ENCODE data around the gene PIK3IP1. TPM values are rescaled to one million over a fixed set of nuclear protein-coding genes. Genes with fewer than 3 reads are reported as not detected.

PIK3IP1 gene
- total and polyA plus RNA-seq, 10 donors, result 36.1 to 152 (median 97.8) TPM

DNA sequence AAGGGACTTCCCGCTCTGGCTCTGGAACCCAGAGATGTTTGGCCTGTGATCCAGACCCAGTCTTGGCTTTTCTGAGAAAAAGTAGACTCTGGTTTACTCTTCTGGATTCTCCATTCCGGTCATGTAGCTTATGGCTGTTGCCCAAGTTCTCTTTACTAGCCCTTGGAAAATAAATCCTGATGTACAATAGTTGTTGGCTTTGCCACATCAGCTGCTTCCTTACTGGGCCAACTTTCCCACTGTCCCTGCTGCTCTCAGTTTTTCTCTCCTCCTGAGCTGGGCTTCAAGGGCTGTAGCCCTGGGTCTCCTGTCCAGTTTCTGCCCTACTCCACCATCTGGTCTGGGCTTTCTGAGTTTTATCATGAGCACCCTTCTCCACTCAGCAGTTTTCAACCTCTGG is 41.4 kb upstream of the PIK3IP1 start:
- 89 to 92% (median 90%) methylated on average over 2 of the region's 2 CpGs for WGBS, 5 donors
- intact Hi-C loops (cut with DNase I; ENCODE audit: low total_unique reads), result no loop called here
- Histone ChIP-seq H3K36me3 (peaks cover 0 to 100% (median 90%) of the 10 kb centered on the region in 6 donors), H3K9me3 (no peaks in the 10 kb centered on the region), H3K27ac (no peak overlapping the region), H3K27me3 (replicated peaks in 1 of 7) (no peaks in the 10 kb centered on the region), H3K4me3 (no peak overlapping the region), H3K4me1 (peaks cover 0 to 30% (median 2%) of the 10 kb centered on the region in 6 donors)
- TF ChIP-seq, protein P1, sequence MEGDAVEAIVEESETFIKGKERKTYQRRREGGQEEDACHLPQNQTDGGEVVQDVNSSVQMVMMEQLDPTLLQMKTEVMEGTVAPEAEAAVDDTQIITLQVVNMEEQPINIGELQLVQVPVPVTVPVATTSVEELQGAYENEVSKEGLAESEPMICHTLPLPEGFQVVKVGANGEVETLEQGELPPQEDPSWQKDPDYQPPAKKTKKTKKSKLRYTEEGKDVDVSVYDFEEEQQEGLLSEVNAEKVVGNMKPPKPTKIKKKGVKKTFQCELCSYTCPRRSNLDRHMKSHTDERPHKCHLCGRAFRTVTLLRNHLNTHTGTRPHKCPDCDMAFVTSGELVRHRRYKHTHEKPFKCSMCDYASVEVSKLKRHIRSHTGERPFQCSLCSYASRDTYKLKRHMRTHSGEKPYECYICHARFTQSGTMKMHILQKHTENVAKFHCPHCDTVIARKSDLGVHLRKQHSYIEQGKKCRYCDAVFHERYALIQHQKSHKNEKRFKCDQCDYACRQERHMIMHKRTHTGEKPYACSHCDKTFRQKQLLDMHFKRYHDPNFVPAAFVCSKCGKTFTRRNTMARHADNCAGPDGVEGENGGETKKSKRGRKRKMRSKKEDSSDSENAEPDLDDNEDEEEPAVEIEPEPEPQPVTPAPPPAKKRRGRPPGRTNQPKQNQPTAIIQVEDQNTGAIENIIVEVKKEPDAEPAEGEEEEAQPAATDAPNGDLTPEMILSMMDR (IDR thresholded peaks at IDR 0.05 in 8 of 11, conservative IDR thresholded peaks at IDR 0.05 in 3 of 11), result no peak
- no peak for TF ChIP-seq POLR2A (IDR thresholded peaks at IDR 0.05)
- TF ChIP-seq POLR2AphosphoS5 (IDR thresholded peaks at IDR 0.05), result no peak
- no peak for DNase-seq

- no peaks in the 10 kb centered on the region for H3K9me3 ChIP-seq
- H3K4me1 ChIP-seq, result peaks cover 0 to 22% (median 0%) of the 10 kb centered on the region in 6 donors
- no peak for TF ChIP-seq POLR2AphosphoS5 (IDR thresholded peaks at IDR 0.05)
- TF ChIP-seq, protein P1 (IDR thresholded peaks at IDR 0.05 in 8 of 11, conservative IDR thresholded peaks at IDR 0.05 in 3 of 11), result no peak
- no peak for TF ChIP-seq POLR2A (IDR thresholded peaks at IDR 0.05)
- H3K27ac ChIP-seq, result no peak overlapping the region
- no peak for DNase-seq
- intact Hi-C loops (cut with DNase I; ENCODE audit: low total_unique reads), result no loop called here
- H3K4me3 ChIP-seq, result no peak overlapping the region
- peaks cover 0 to 100% (median 92%) of the 10 kb centered on the region in 6 donors for H3K36me3 ChIP-seq
- H3K27me3 ChIP-seq (replicated peaks in 1 of 7), result no peaks in the 10 kb centered on the region
- whole genome bisulfite sequencing, 5 donors, result 68 to 89% (median 77%) methylated on average over 1 of the region's 1 CpG
Observed at GRCh38 chr22:31332886-31333285, 40.6 kb upstream of the PIK3IP1 start.

- H3K4me3 ChIP-seq, result no peak overlapping the region
- no peak for TF ChIP-seq POLR2AphosphoS5 (IDR thresholded peaks at IDR 0.05)
- TF ChIP-seq, protein P1 (IDR thresholded peaks at IDR 0.05 in 8 of 11, conservative IDR thresholded peaks at IDR 0.05 in 3 of 11), result no peak
- TF ChIP-seq POLR2A (IDR thresholded peaks at IDR 0.05), result no peak
- H3K9me3 ChIP-seq, result no peaks in the 10 kb centered on the region
- DNase-seq, result no peak
- no peak overlapping the region for H3K27ac ChIP-seq
- 84 to 94% (median 88%) methylated on average over 8 of the region's 8 CpGs for WGBS, 5 donors
- H3K4me1 ChIP-seq, result peaks cover 0 to 22% (median 0%) of the 10 kb centered on the region in 6 donors
- H3K36me3 ChIP-seq, result peaks cover 0 to 100% (median 93%) of the 10 kb centered on the region in 6 donors
- intact Hi-C loops (cut with DNase I; ENCODE audit: low total_unique reads), result no loop called here
- no peaks in the 10 kb centered on the region for H3K27me3 ChIP-seq (replicated peaks in 1 of 7)
Observed at GRCh38 chr22:31332010-31332409, 39.7 kb upstream of the PIK3IP1 start.

DNA sequence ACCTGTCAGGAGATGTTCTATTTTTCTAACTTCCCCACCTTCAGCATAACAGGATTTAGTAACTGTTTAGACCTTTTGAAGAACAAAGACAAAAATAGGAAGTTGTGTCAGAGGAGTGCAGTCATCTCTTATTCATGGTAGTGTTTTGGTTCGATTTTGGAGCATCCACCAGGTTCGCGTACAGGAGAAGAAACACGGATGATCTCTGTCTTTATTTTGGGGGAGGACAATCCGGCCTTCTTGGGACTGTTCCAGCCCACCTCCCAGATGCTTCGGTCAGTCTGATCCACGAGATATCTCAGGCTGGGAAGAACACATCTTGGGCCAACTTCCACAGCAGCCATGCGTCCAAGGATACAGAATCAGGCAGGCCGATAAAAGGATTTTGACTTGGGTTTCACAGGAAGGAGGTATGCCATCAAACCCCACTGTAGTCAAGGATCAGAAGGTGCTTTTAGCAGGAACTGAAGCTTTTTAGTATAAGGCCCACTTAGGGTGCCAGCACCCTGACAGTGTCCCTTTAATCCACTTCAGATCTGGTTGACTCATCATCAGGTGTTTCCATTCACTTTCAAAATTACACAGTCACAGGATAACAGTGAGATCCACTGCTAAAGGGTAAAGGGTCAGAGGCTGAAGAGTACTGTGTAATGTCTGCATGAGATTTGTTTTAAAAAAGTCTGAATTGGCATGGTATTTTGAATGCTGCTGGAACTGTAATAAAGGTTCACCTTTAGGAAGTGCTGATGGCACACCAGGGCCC is 37.3 kb upstream of the PIK3IP1 start:
- 79 to 93% (median 87%) methylated on average over 9 of the region's 9 CpGs for WGBS, 5 donors
- Histone ChIP-seq H3K4me1 (peaks cover 0 to 13% (median 0%) of the 10 kb centered on the region in 6 donors), H3K36me3 (peaks cover 0 to 100% (median 92%) of the 10 kb centered on the region in 6 donors), H3K27ac (no peak overlapping the region), H3K27me3 (replicated peaks in 1 of 7) (no peaks in the 10 kb centered on the region), H3K9me3 (no peaks in the 10 kb centered on the region), H3K4me3 (no peak overlapping the region)
- DNase-seq, result no peak
- TF ChIP-seq POLR2AphosphoS5 (IDR thresholded peaks at IDR 0.05), result no peak
- TF ChIP-seq POLR2A (IDR thresholded peaks at IDR 0.05), result no peak
- TF ChIP-seq, protein P1 (IDR thresholded peaks at IDR 0.05 in 8 of 11, conservative IDR thresholded peaks at IDR 0.05 in 3 of 11), result no peak
- intact Hi-C loops (cut with DNase I; ENCODE audit: low total_unique reads), result no loop called here

Data from spleen (tissue), 11 donors.